AG04450 (cell line): Measurements from ENCODE around the gene DECR2. TPM values are rescaled to one million over a fixed set of nuclear protein-coding genes. Genes with fewer than 3 reads are reported as not detected.

Experiments used
- CTCF ChIA-PET: fragments of 300-600, 350-600 bp; formaldehyde crosslinking; extraction: SDS; loops from one replicate; lab custom pipeline; 2022; ENCODE audit warnings: antibody characterized with exemption, inconsistent platforms; lab: Charles Lee
- POLR2A ChIA-PET: fragments of 350-600 bp; formaldehyde crosslinking; extraction: SDS; loops from one replicate; lab custom pipeline; 2021; ENCODE audit warnings: antibody characterized with exemption, inconsistent platforms; lab: Yijun Ruan, JAX
- DNase-seq: peaks from one replicate; pipeline ENCODE4 v3.0.0-alpha.2; 2011; ENCODE audit warnings: low read depth, low spot score
- H3K27ac ChIP-seq: one replicate; pipeline ENCODE4 v1.5.1; 2012; ENCODE audit warnings: low read depth, low read length, control low read depth
- H3K27me3 ChIP-seq: one replicate; pipeline ENCODE4 v1.6.0; 2012; ENCODE audit warnings: low read length; ENCODE audit not compliant: control insufficient read depth, insufficient read depth
- H3K4me3 ChIP-seq: 2 replicates; pipeline ENCODE4 v1.5.1; 2011; ENCODE audit warnings: mild to moderate bottlenecking, low read depth, low read length, control low read depth
- H3K9me3 ChIP-seq: 2 replicates; pipeline ENCODE4 v1.5.1; 2012; ENCODE audit warnings: low read length; ENCODE audit not compliant: control insufficient read depth, insufficient read depth
- polyA plus RNA-seq: library from polyadenylated mRNA; depleted of rRNA; stranded (reverse); fragments of >200 nt; gene quantifications from 2 replicates; pipeline ENCODE4 v1.2.3, GENCODE V29; 2011
- TF ChIP-seq, protein P1 (sequence below): IDR thresholded peaks from 2 replicates; pipeline ENCODE4 v1.5.1; 2011; ENCODE audit warnings: low read depth, low read length, control low read depth, inconsistent platforms

Gene DECR2
- polyA plus RNA-seq, 1 experiment, result 11.6 TPM

GRCh38 chr16:379961-380761, 21.5 kb upstream of the DECR2 start:
- Histone ChIP-seq H3K27me3 (no peaks in the 10 kb centered on the region), H3K4me3 (peak overlapping the region; percentile 75), H3K9me3 (no peaks in the 10 kb centered on the region; the same call in 1 of the 2 replicates), H3K27ac (no peak overlapping the region)
- TF ChIP-seq, protein P1, sequence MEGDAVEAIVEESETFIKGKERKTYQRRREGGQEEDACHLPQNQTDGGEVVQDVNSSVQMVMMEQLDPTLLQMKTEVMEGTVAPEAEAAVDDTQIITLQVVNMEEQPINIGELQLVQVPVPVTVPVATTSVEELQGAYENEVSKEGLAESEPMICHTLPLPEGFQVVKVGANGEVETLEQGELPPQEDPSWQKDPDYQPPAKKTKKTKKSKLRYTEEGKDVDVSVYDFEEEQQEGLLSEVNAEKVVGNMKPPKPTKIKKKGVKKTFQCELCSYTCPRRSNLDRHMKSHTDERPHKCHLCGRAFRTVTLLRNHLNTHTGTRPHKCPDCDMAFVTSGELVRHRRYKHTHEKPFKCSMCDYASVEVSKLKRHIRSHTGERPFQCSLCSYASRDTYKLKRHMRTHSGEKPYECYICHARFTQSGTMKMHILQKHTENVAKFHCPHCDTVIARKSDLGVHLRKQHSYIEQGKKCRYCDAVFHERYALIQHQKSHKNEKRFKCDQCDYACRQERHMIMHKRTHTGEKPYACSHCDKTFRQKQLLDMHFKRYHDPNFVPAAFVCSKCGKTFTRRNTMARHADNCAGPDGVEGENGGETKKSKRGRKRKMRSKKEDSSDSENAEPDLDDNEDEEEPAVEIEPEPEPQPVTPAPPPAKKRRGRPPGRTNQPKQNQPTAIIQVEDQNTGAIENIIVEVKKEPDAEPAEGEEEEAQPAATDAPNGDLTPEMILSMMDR, result no peak
- POLR2A ChIA-PET, result interaction anchor here (0.6 to 1.7 kb wide), 2 partner anchors 9 to 15 kb away, joined by 3 to 7 read pairs; partner anchors contain the start of gene MRPL28
- no peak for DNase-seq
- CTCF ChIA-PET, result interaction anchor here (0.5 kb wide), 1 partner anchor 217 kb away, joined by 3 read pairs; no protein-coding TSS in a partner anchor

- TF ChIP-seq, protein P1, result no peak
- H3K4me3 ChIP-seq, result peak overlapping the region; percentile 75
- CTCF ChIA-PET, result interaction anchor here (0.5 kb wide), 1 partner anchor 217 kb away, joined by 3 read pairs; no protein-coding TSS in a partner anchor
- no peak for DNase-seq
- H3K27me3 ChIP-seq, result no peaks in the 10 kb centered on the region
- POLR2A ChIA-PET, result interaction anchor here (0.6 to 1.7 kb wide), 2 partner anchors 10 to 14 kb away, joined by 3 to 7 read pairs; partner anchors contain the start of gene MRPL28
- H3K27ac ChIP-seq, result no peak overlapping the region
- H3K9me3 ChIP-seq, result no peaks in the 10 kb centered on the region; the same call in 1 of the 2 replicates
Observed at GRCh38 chr16:380762-381011, 21.0 kb upstream of the DECR2 start.

DNA sequence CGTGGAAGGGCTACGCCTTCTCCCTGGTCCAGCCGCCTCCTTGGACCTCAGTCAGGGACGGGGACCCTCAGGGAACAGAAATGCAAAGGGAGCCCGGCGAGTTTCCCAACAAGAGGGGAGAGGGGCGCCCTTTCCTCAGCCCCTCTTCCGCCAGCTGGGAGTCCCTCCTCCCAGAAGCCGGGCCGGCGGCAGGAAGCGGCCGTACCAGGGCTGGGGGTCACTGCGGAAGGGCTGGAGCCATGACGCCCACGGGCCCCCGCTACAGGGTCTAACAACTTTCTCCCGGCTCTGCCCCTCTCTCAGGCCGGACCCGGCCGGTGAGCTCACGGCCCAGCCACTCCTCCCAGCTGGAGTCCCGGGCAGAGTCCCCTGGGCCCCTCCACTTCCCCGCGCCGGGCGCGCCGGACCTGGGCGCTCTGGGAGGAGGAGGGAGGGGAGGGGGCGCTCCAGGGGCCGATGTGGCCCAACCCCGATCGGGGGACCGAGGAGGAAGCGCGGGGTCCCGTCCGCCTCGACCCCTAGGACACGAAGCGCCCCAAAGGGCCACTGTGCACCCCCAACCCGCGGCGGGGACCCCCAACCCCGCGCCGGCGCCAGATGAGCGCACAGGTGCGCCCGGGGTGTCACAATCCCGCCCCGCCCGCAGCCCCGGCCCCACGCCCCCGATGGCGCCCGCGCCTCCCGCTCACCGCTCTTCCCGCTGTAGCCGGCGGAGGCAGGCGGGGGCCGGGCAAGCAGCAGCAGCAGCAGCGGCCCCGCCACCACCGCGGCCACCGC, 20.5 kb upstream of the DECR2 start:
- H3K27ac ChIP-seq, result no peak overlapping the region
- no peaks in the 10 kb centered on the region; the same call in 1 of the 2 replicates for H3K9me3 ChIP-seq
- H3K4me3 ChIP-seq, result peak overlapping the region; percentile 75
- H3K27me3 ChIP-seq, result no peaks in the 10 kb centered on the region
- ChIA-PET POLR2A (interaction anchor here (0.6 to 1.7 kb wide), 2 partner anchors 11 to 14 kb away, joined by 3 to 7 read pairs; partner anchors contain the start of gene MRPL28), CTCF (no interaction called here)
- TF ChIP-seq, protein P1, result no peak
- no peak for DNase-seq

- CTCF ChIA-PET, result interaction anchor here (0.6 kb wide), 1 partner anchor 303 kb away, joined by 4 read pairs; no protein-coding TSS in a partner anchor
- TF ChIP-seq, protein P1, result no peak
- H3K27me3 ChIP-seq, result no peaks in the 10 kb centered on the region
- no peaks in the 10 kb centered on the region; the same call in 1 of the 2 replicates for H3K9me3 ChIP-seq
- no peak for DNase-seq
- H3K27ac ChIP-seq, result no peak within 1 kb of the TSS
- POLR2A ChIA-PET, result interaction anchor here (0.6 to 1.7 kb wide), 5 partner anchors 11 to 297 kb away, joined by 3 to 8 read pairs (median 3); partner anchors contain the start of gene MRPL28
- H3K4me3 ChIP-seq, result peak within 1 kb of the TSS; percentile 77
Observed at GRCh38 chr16:381789-382717, 19.6 kb upstream of the DECR2 start, which contains the start of gene PGAP6. PGAP6 (minus strand) TSS chr16:381978; CDS start chr16:381821, 157 bp downstream.
